HCT116 (cell line): ENCODE results near the gene ACSM6. TPM values are rescaled to one million over a fixed set of nuclear protein-coding genes. Genes with fewer than 3 reads are reported as not detected.

ENCODE experiments used
- ATAC-seq: fragments of 200-7000 bp; cut with Tn5 transposase; 2 replicates; pipeline ENCODE4 v1.9.1; 2020; ENCODE audit warnings: mild to moderate bottlenecking, moderate library complexity
- BruUV-seq: library from RNA; stranded (reverse); fragments of 400-500 nt; replicated peaks from 2 replicates; lab custom pipeline; 2021; lab: Mats Ljungman, UMichigan
- CTCF ChIA-PET: fragments of 300-600 bp; sonication (Branson Sonifier 250); formaldehyde crosslinking; loops from one replicate; lab custom pipeline; 2021; ENCODE audit warnings: antibody characterized with exemption; lab: Charles Lee
- POLR2A ChIA-PET: fragments of 300-600, 350-600 bp; sonication (Branson Sonifier 250); formaldehyde crosslinking; loops from one replicate; lab custom pipeline; 2021; ENCODE audit warnings: antibody characterized with exemption; lab: Charles Lee
- RAD21 ChIA-PET, 2 experiments: fragments of 300-600 bp; sonication (Branson Sonifier 250); formaldehyde crosslinking; loops; one replicate each; lab custom pipeline; 2023; ENCODE audit warnings: low total read pairs in 2 of 2; ENCODE audit not compliant: uncharacterized antibody in 2 of 2, unreplicated experiment in 2 of 2, low non-redundant PET in 1 of 2; lab: Charles Lee
- DNase-seq: peaks from one replicate; pipeline ENCODE4 v3.0.0-alpha.2; 2010; ENCODE audit warnings: low read depth, low spot score
- H2AFZ ChIP-seq: fragments of 200-600 bp; shearing (Covaris generic), sonication (generic); 2 replicates; pipeline ENCODE4 v1.6.1; 2017; ENCODE audit warnings: low read depth, mixed run types, mixed read lengths, antibody characterized with exemption, low read length; ENCODE audit not compliant: poor library complexity, severe bottlenecking
- H3K27ac ChIP-seq: 2 replicates; pipeline ENCODE4 v1.5.1; 2012; ENCODE audit warnings: low read depth, low read length
- H3K27me3 ChIP-seq: fragments of 200-600 bp; sonication (generic); 2 replicates; pipeline ENCODE4 v1.6.1; 2016; ENCODE audit warnings: mixed run types, low read length, mixed read lengths; ENCODE audit not compliant: insufficient read depth
- H3K36me3 ChIP-seq, 2 experiments: fragments of 200-500 bp in 1 of 2; fragments of 200-600 bp in 1 of 2; sonication (Bioruptor generic) in 1 of 2; sonication (generic) in 1 of 2; 2 replicates each; pipeline versions ENCODE4 v1.5.1 to v1.6.1; 2014 to 2016; ENCODE audit warnings: low read length in 2 of 2, inconsistent platforms in 1 of 2, mixed read lengths in 1 of 2, mixed run types in 1 of 2; ENCODE audit not compliant: insufficient read depth in 2 of 2, control insufficient read depth in 1 of 2
- H3K4me1 ChIP-seq, 2 experiments: fragments of 200-600 bp in 1 of 2; sonication (generic) in 1 of 2; 2 replicates each; pipeline versions ENCODE4 v1.5.1 to v1.6.1; 2012 to 2017; ENCODE audit warnings: low read length in 2 of 2, inconsistent platforms in 1 of 2, mild to moderate bottlenecking in 1 of 2, mixed read lengths in 1 of 2, mixed run types in 1 of 2, moderate library complexity in 1 of 2; ENCODE audit not compliant: insufficient read depth in 2 of 2, control insufficient read depth in 1 of 2
- H3K4me2 ChIP-seq: fragments of 200-600 bp; sonication (generic); 2 replicates; pipeline ENCODE4 v1.6.1; 2017; ENCODE audit warnings: mixed run types, low read length, mixed read lengths
- H3K4me3 ChIP-seq, 2 experiments: fragments of 200-600 bp in 1 of 2; sonication (generic) in 1 of 2; replicated peaks in 1 of 2; 2 replicates each; pipeline ENCODE4 v1.5.1; 2011 to 2016; ENCODE audit warnings: low read length in 2 of 2, control low read depth in 1 of 2, low read depth in 1 of 2, mild to moderate bottlenecking in 1 of 2, mixed read lengths in 1 of 2, mixed run types in 1 of 2
- H3K79me2 ChIP-seq: fragments of 200-600 bp; sonication (generic); 2 replicates; pipeline ENCODE4 v1.6.1; 2017; ENCODE audit warnings: mild to moderate bottlenecking, mixed run types, low read length, moderate library complexity, mixed read lengths; ENCODE audit not compliant: insufficient read depth
- H3K9ac ChIP-seq: fragments of 200-600 bp; sonication (generic); 2 replicates; pipeline ENCODE4 v1.6.1; 2016; ENCODE audit warnings: low read length, mixed read lengths
- H3K9me2 ChIP-seq: fragments of 200-600 bp; sonication (generic), shearing (Covaris generic); 2 replicates; pipeline ENCODE4 v1.6.1; 2017; ENCODE audit warnings: mixed run types, mild to moderate bottlenecking, moderate library complexity; ENCODE audit not compliant: insufficient read depth
- H3K9me3 ChIP-seq, 2 experiments: fragments of 200-500 bp in 1 of 2; fragments of 200-600 bp in 1 of 2; sonication (Bioruptor generic) in 1 of 2; sonication (generic) in 1 of 2; 2 replicates each; pipeline ENCODE4 v1.6.1; 2014 to 2017; ENCODE audit warnings: low read length in 2 of 2, mixed read lengths in 2 of 2, inconsistent platforms in 1 of 2, low read depth in 1 of 2, mild to moderate bottlenecking in 1 of 2, mixed run types in 1 of 2, moderate library complexity in 1 of 2; ENCODE audit not compliant: control insufficient read depth in 1 of 2, insufficient read depth in 1 of 2
- H4K20me1 ChIP-seq: fragments of 200-600 bp; sonication (generic), shearing (Covaris generic); 2 replicates; pipeline ENCODE4 v1.6.1; 2017; ENCODE audit warnings: mixed run types, mild to moderate bottlenecking, moderate library complexity; ENCODE audit not compliant: insufficient read depth
- CBX3 ChIP-seq: IDR thresholded peaks from 2 replicates; pipeline ENCODE4 v1.6.1; 2012; ENCODE audit warnings: low read depth
- EGR1 ChIP-seq: IDR thresholded peaks from 2 replicates; pipeline ENCODE4 v1.6.1; 2012; ENCODE audit warnings: low read depth
- ELF1 ChIP-seq: IDR thresholded peaks from 2 replicates; pipeline ENCODE4 v1.6.1; 2012; ENCODE audit warnings: low read depth, borderline replicate concordance
- EZH2 ChIP-seq: fragments of 200-600 bp; sonication (generic); IDR thresholded peaks from 2 replicates; pipeline ENCODE4 v1.6.1; 2017; ENCODE audit warnings: antibody characterized with exemption, mixed run types
- JUND ChIP-seq: IDR thresholded peaks from 2 replicates; pipeline ENCODE4 v1.6.1; 2012
- POLR2AphosphoS5 ChIP-seq: IDR thresholded peaks from 2 replicates; pipeline ENCODE4 v1.6.1; 2011; ENCODE audit warnings: mild to moderate bottlenecking, low read depth, low read length, moderate library complexity
- RAD21 ChIP-seq: IDR thresholded peaks from 2 replicates; pipeline ENCODE4 v1.6.1; 2012; ENCODE audit warnings: low read depth, mild to moderate bottlenecking
- SRF ChIP-seq: IDR thresholded peaks from 2 replicates; pipeline ENCODE4 v1.6.1; 2012; ENCODE audit warnings: low read depth
- YY1 ChIP-seq: IDR thresholded peaks from 2 replicates; pipeline ENCODE4 v1.6.1; 2011; ENCODE audit warnings: low read length, low read depth, moderate library complexity, mild to moderate bottlenecking; ENCODE audit not compliant: insufficient replicate concordance; ENCODE audit errors: extremely low read depth
- ZFX ChIP-seq: fragments of 450-650 bp; IDR thresholded peaks from 2 replicates; pipeline ENCODE4 v1.6.1; 2017
- ZNF274 ChIP-seq: fragments of 200-500 bp; sonication (Bioruptor generic); IDR thresholded peaks from 2 replicates; pipeline ENCODE4 v1.6.1; 2014; ENCODE audit warnings: mild to moderate bottlenecking, low read depth, low read length, inconsistent platforms
- intact Hi-C: fragments of 100-400 bp; cut with micrococcal nuclease; formaldehyde crosslinking; loops from 2 replicates; pipeline ENCODE4 v1.10.0; 2022
- total RNA-seq: library from RNA; stranded (reverse); gene quantifications from one replicate; pipeline ENCODE4 v1.2.1, GENCODE V29; 2021; ENCODE audit not compliant: unreplicated experiment
- TF ChIP-seq, protein P1 (sequence below): IDR thresholded peaks from 2 replicates; pipeline ENCODE4 v1.6.1; 2012
- TF ChIP-seq, protein P2 (sequence below), 3 experiments: fragments of 200-600 bp in 1 of 3; sonication (generic) in 1 of 3; IDR thresholded peaks in 2 of 3; conservative IDR thresholded peaks in 1 of 3; 2 replicates each; pipeline ENCODE4 v1.5.1; 2012 to 2017; ENCODE audit warnings: low read depth in 2 of 3, low read length in 2 of 3, antibody characterized with exemption in 1 of 3, borderline replicate concordance in 1 of 3, control low read depth in 1 of 3, mild to moderate bottlenecking in 1 of 3, mixed read lengths in 1 of 3, mixed run types in 1 of 3, moderate library complexity in 1 of 3; ENCODE audit not compliant: insufficient read depth in 1 of 3
- TF ChIP-seq, protein P3 (sequence below): IDR thresholded peaks from 2 replicates; pipeline ENCODE4 v1.6.1; 2011; ENCODE audit warnings: mild to moderate bottlenecking, low read length, moderate library complexity; ENCODE audit not compliant: insufficient replicate concordance; ENCODE audit errors: extremely low read depth
- TF ChIP-seq, protein P4 (sequence below): IDR thresholded peaks from 2 replicates; pipeline ENCODE4 v1.6.1; 2012; ENCODE audit warnings: low read depth
- TF ChIP-seq, protein P5 (sequence below): IDR thresholded peaks from 2 replicates; pipeline ENCODE4 v1.6.1; 2012

The ACSM6 gene
- total RNA-seq, 1 experiment from 2014 or later = not detected

DNA sequence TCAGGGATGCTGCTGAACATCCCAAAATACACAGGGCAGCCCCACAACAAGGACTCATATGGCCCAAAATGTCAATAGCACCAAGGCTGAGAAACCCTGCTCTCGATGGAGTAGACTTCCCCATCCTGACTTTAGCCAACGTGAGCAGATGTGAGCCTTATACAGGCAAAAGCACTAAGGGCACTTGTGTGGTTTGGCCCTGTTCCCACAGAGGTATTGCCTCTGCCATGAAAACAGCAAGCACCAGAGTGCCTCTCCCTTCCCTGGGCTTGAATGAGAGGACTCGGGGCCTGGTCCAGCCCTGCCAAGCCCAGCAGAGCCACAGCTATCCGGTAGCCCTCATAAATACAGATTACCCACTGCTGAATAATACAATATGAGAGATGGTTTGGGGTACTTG, 47.5 kb downstream of the ACSM6 start:
- DNase-seq (no peak), ATAC-seq (no peak)
- peaks cover 13 to 19% of the 10 kb centered on the region in 2 experiments for H3K4me1 ChIP-seq
- H3K79me2 ChIP-seq = no peaks in the 10 kb centered on the region
- H3K4me3 ChIP-seq = no peak overlapping the region
- no peak overlapping the region for H3K4me2 ChIP-seq
- no peaks in the 10 kb centered on the region for H3K27me3 ChIP-seq
- H3K9me3 ChIP-seq = no peaks in the 10 kb centered on the region
- 0 out of 4 replicates have a peak, but pooled peaks cover 5 to 6% of the 10 kb centered on the region in 2 experiments for H3K36me3 ChIP-seq
- H3K9me2 ChIP-seq = no peaks in the 10 kb centered on the region
- no peak overlapping the region for H3K9ac ChIP-seq
- no peak overlapping the region for H2AFZ ChIP-seq
- H4K20me1 ChIP-seq = no peaks in the 10 kb centered on the region
- BruUV-seq = no TSS peak
- intact Hi-C loops = no loop called here
- ChIA-PET POLR2A (no interaction called here), CTCF (interaction anchor here (1.6 to 2.9 kb wide), 3 partner anchors 12 to 108 kb away, joined by 4 to 42 read pairs (median 4); no protein-coding TSS in a partner anchor), RAD21 (no interaction called here)
- no peak overlapping the region for H3K27ac ChIP-seq
- TF ChIP-seq ZNF274 (no peak), RAD21 (no peak), SRF (no peak), YY1 (no peak), ELF1 (no peak), JUND (no peak), EZH2 (no peak), POLR2AphosphoS5 (no peak), CBX3 (no peak), EGR1 (no peak), ZFX (no peak)
- TF ChIP-seq, protein P1, sequence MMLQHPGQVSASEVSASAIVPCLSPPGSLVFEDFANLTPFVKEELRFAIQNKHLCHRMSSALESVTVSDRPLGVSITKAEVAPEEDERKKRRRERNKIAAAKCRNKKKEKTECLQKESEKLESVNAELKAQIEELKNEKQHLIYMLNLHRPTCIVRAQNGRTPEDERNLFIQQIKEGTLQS = no peak
- TF ChIP-seq, protein P2, sequence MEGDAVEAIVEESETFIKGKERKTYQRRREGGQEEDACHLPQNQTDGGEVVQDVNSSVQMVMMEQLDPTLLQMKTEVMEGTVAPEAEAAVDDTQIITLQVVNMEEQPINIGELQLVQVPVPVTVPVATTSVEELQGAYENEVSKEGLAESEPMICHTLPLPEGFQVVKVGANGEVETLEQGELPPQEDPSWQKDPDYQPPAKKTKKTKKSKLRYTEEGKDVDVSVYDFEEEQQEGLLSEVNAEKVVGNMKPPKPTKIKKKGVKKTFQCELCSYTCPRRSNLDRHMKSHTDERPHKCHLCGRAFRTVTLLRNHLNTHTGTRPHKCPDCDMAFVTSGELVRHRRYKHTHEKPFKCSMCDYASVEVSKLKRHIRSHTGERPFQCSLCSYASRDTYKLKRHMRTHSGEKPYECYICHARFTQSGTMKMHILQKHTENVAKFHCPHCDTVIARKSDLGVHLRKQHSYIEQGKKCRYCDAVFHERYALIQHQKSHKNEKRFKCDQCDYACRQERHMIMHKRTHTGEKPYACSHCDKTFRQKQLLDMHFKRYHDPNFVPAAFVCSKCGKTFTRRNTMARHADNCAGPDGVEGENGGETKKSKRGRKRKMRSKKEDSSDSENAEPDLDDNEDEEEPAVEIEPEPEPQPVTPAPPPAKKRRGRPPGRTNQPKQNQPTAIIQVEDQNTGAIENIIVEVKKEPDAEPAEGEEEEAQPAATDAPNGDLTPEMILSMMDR (IDR thresholded peaks at IDR 0.05 in 2 of 3, conservative IDR thresholded peaks at IDR 0.05 in 1 of 3; ENCODE audit: borderline replicate concordance in 1 of 3, insufficient read depth in 1 of 3, low read depth in 2 of 3, low read length in 2 of 3) = no peak
- TF ChIP-seq, protein P3, sequence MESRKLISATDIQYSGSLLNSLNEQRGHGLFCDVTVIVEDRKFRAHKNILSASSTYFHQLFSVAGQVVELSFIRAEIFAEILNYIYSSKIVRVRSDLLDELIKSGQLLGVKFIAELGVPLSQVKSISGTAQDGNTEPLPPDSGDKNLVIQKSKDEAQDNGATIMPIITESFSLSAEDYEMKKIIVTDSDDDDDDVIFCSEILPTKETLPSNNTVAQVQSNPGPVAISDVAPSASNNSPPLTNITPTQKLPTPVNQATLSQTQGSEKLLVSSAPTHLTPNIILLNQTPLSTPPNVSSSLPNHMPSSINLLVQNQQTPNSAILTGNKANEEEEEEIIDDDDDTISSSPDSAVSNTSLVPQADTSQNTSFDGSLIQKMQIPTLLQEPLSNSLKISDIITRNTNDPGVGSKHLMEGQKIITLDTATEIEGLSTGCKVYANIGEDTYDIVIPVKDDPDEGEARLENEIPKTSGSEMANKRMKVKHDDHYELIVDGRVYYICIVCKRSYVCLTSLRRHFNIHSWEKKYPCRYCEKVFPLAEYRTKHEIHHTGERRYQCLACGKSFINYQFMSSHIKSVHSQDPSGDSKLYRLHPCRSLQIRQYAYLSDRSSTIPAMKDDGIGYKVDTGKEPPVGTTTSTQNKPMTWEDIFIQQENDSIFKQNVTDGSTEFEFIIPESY = no peak
- TF ChIP-seq, protein P4, sequence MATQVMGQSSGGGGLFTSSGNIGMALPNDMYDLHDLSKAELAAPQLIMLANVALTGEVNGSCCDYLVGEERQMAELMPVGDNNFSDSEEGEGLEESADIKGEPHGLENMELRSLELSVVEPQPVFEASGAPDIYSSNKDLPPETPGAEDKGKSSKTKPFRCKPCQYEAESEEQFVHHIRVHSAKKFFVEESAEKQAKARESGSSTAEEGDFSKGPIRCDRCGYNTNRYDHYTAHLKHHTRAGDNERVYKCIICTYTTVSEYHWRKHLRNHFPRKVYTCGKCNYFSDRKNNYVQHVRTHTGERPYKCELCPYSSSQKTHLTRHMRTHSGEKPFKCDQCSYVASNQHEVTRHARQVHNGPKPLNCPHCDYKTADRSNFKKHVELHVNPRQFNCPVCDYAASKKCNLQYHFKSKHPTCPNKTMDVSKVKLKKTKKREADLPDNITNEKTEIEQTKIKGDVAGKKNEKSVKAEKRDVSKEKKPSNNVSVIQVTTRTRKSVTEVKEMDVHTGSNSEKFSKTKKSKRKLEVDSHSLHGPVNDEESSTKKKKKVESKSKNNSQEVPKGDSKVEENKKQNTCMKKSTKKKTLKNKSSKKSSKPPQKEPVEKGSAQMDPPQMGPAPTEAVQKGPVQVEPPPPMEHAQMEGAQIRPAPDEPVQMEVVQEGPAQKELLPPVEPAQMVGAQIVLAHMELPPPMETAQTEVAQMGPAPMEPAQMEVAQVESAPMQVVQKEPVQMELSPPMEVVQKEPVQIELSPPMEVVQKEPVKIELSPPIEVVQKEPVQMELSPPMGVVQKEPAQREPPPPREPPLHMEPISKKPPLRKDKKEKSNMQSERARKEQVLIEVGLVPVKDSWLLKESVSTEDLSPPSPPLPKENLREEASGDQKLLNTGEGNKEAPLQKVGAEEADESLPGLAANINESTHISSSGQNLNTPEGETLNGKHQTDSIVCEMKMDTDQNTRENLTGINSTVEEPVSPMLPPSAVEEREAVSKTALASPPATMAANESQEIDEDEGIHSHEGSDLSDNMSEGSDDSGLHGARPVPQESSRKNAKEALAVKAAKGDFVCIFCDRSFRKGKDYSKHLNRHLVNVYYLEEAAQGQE = no peak
- TF ChIP-seq, protein P5, sequence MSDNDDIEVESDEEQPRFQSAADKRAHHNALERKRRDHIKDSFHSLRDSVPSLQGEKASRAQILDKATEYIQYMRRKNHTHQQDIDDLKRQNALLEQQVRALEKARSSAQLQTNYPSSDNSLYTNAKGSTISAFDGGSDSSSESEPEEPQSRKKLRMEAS = no peak
